Renal pelvis (tissue), 12 donors: ENCODE results near the gene YARS2. TPM values are rescaled to one million over a fixed set of nuclear protein-coding genes. Genes with fewer than 3 reads are reported as not detected.

Experiments
- DNase-seq: peaks from one replicate; pipeline ENCODE4 v3.0.0-alpha.2; 2013
- long read RNA-seq, 16 experiments: transcript quantifications; one replicate each; lab custom pipeline, GENCODE V29; 2026
- polyA plus RNA-seq, 3 donors: library from polyadenylated mRNA; unstranded; fragments of 120-200 nt; gene quantifications; one replicate each; pipeline ENCODE4 v1.2.1, GENCODE V29; 2013; ENCODE audit not compliant: insufficient read length in 3 of 3

The YARS2 gene
- polyA plus RNA-seq: 10 to 100 TPM; 31.3 to 35.0 (median 33.9) TPM
- long read RNA-seq, donor 1, transcript YARS2-201 (5 exons, 2,122 nt): major isoform, 19 of 19 reads
- long read RNA-seq, donor 1, partial matches to known transcripts: 0 of 19 reads
- long read RNA-seq, donor 1, other reads (novel, unspliced or antisense): 0 of 19 reads
- long read RNA-seq, donor 2, transcript YARS2-201 (5 exons, 2,122 nt): major isoform, 22 of 42 reads
- long read RNA-seq, donor 2, partial matches to known transcripts: 20 of 42 reads
- long read RNA-seq, donor 2, other reads (novel, unspliced or antisense): 0 of 42 reads
- long read RNA-seq, donor 3, transcript YARS2-201 (5 exons, 2,122 nt): major isoform, 16 of 28 reads
- long read RNA-seq, donor 3, partial matches to known transcripts: 12 of 28 reads
- long read RNA-seq, donor 3, other reads (novel, unspliced or antisense): 0 of 28 reads
- long read RNA-seq, donor 4, transcript YARS2-201 (5 exons, 2,122 nt): major isoform, 18 of 18 reads
- long read RNA-seq, donor 4, partial matches to known transcripts: 0 of 18 reads
- long read RNA-seq, donor 4, other reads (novel, unspliced or antisense): 0 of 18 reads
- long read RNA-seq, donor 5, transcript YARS2-201 (5 exons, 2,122 nt): major isoform, 10 of 10 reads
- long read RNA-seq, donor 5, partial matches to known transcripts: 0 of 10 reads
- long read RNA-seq, donor 5, other reads (novel, unspliced or antisense): 0 of 10 reads
- long read RNA-seq, donor 6, transcript YARS2-201 (5 exons, 2,122 nt): major isoform, 8 of 8 reads
- long read RNA-seq, donor 6, partial matches to known transcripts: 0 of 8 reads
- long read RNA-seq, donor 6, other reads (novel, unspliced or antisense): 0 of 8 reads
- long read RNA-seq, donor 7, transcript YARS2-201 (5 exons, 2,122 nt): major isoform, 14 of 20 reads
- long read RNA-seq, donor 7, partial matches to known transcripts: 6 of 20 reads
- long read RNA-seq, donor 7, other reads (novel, unspliced or antisense): 0 of 20 reads
- long read RNA-seq, donor 8, transcript YARS2-201 (5 exons, 2,122 nt): major isoform, 6 of 25 reads
- long read RNA-seq, donor 8, partial matches to known transcripts: 19 of 25 reads
- long read RNA-seq, donor 8, other reads (novel, unspliced or antisense): 0 of 25 reads
- long read RNA-seq, donor 9, transcript YARS2-201 (5 exons, 2,122 nt): major isoform, 22 of 82 reads
- long read RNA-seq, donor 9, partial matches to known transcripts: 60 of 82 reads
- long read RNA-seq, donor 9, other reads (novel, unspliced or antisense): 0 of 82 reads
- long read RNA-seq, donor 10, transcript YARS2-201 (5 exons, 2,122 nt): major isoform, 15 of 135 reads
- long read RNA-seq, donor 10, partial matches to known transcripts: 120 of 135 reads
- long read RNA-seq, donor 10, other reads (novel, unspliced or antisense): 0 of 135 reads
- long read RNA-seq, donor 11, transcript YARS2-201 (5 exons, 2,122 nt): major isoform, 12 of 12 reads
- long read RNA-seq, donor 11, partial matches to known transcripts: 0 of 12 reads
- long read RNA-seq, donor 11, other reads (novel, unspliced or antisense): 0 of 12 reads
- long read RNA-seq, donor 12, transcript YARS2-201 (5 exons, 2,122 nt): major isoform, 22 of 22 reads
- long read RNA-seq, donor 12, partial matches to known transcripts: 0 of 22 reads
- long read RNA-seq, donor 12, other reads (novel, unspliced or antisense): 0 of 22 reads
- long read RNA-seq, donor 13, transcript YARS2-201 (5 exons, 2,122 nt): major isoform, 8 of 35 reads
- long read RNA-seq, donor 13, partial matches to known transcripts: 27 of 35 reads
- long read RNA-seq, donor 13, other reads (novel, unspliced or antisense): 0 of 35 reads
- long read RNA-seq, donor 14: 0 reads
- long read RNA-seq, donor 15, transcript YARS2-201 (5 exons, 2,122 nt): major isoform, 18 of 134 reads
- long read RNA-seq, donor 15, partial matches to known transcripts: 116 of 134 reads
- long read RNA-seq, donor 15, other reads (novel, unspliced or antisense): 0 of 134 reads
- long read RNA-seq, donor 16, transcript YARS2-201 (5 exons, 2,122 nt): major isoform, 14 of 14 reads
- long read RNA-seq, donor 16, partial matches to known transcripts: 0 of 14 reads
- long read RNA-seq, donor 16, other reads (novel, unspliced or antisense): 0 of 14 reads

DNA sequence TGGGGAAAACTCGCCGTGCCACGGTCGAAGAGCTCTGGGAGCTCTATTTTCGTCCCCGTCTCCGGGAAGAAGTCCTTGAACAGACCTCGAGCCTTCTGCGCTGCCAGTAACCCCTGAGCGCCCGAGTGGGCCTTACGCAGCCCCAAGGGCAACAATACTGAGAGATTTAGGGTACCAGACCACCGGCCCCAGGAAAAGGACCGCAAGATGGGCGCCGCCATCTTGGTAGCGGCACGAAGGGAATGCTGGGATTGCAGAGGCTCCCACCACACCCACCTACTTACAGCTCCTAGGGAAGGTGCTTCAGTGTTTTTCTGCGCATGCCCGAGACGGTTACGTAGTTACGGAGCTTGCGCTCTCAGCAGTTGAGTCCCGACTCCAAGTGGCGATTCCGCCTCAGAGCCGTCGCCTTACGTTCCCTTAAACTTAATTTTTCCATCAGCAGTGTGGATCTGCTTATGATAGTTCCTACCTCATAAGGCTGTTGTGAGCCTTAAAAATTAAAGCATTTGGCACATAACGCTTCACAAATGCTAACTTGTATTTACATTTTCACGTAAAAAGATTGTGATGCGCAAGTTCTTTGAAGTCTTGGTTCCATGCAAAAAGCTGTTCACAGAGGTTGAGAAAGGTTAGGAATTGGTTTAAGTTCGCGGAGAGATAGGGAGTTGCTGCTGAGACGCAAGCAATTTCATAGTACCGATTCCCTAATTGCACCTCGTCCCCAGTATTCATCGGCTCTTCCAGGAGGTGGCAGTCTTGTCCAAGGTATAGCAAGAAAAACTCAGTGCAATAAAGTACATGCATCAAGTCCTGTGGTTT, at the start of gene YARS2:
YARS2 (minus strand) TSS at position 244 of the 822 bp plus-strand sequence; CDS start at position 221, 23 bp downstream.
- DNase-seq: peak; percentile 98

DNA sequence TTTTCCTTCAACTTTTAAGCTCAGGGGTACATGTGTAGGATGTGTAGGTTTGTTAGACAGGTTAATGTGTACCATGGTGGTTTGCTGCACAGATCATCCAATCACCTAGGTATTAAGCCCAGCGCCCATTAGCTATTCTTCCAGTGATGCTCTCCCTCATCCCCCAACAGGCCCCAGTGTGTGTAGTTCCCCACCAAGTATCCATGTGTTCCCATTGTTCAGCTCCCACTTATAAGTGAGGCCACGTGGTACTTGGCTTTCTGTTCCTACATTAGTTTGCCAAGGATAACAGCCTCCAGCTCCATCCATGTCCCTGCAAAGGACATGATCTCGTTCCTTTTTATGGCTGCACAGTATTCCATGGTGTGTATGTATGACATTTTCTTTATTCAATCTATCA, 48.6 kb upstream of the YARS2 start:
- no peak for DNase-seq

DNA sequence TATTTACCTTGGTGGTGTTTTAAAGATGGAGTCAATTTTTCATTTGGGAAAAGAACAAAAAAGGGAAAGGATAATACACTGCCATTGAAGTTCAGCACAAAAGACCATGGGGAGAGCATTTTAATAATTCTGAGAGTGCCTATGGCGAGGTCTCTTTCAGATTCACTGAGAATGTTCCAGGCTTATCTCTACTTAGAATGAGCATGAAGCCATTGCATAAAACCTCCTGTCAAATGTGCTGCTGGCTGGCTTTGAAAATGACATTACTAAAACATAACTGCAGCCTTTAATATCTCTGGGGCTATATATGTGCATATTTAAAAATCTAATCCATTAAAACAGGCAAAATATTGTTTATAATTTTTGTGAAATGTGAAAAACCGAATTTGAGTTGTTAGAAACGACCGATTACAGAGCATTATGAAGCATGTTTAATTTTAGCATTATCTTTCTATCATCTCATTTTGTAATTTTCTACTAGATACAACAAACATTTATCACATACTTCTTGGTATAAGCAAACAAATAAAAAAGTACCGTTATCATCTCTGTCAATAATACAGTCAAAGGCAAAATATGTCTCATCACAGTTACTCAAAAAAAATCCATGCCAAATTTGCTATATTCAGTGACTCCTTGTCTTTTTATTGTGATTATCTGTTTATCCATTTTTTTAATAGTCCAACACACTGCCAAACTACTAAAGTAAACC, 45.7 kb upstream of the YARS2 start:
- no peak for DNase-seq

DNA sequence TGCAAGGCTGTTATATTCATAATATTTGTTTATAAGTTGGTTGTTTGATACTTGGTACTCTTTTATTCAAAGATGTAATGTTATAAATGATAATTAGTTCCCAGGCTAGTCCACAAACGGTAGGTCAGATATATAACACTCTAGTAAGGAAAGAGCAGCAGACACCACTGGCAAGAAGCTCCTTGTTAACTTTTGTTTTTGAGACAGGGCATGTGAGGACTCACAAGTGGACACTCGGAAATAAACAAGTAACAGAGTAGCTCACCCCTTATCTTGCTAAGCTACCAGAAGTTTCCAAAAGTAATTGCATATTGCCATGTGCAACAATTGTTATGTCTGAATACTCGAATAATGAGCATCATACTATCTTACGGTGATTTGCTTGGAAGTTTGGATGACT, 38.6 kb upstream of the YARS2 start:
- DNase-seq: no peak

- DNase-seq: no peak
Observed at GRCh38 chr12:32789916-32790315, 34.2 kb upstream of the YARS2 start.

- no peak for DNase-seq
Observed at GRCh38 chr12:32789446-32789845, 33.7 kb upstream of the YARS2 start.

DNA sequence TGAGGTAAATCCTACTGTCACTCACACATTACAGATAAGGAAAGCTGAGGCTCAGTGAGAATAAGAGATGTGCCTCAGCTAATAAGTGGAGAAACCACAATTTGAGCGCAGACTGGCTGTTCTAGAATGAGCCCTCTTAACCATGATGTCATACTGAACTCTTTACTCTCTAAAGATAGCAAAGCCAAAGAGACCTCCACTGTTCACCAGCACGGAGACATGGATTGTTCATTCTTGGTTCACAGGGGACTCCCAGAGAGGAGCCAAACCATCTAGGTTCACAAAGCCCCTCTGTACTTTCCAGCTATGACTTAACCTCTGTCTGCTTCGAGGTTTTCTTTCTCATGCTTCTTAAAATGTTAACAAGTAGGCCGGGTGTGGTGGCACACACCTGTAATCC, 32.7 kb upstream of the YARS2 start:
- DNase-seq: no peak

- DNase-seq: no peak
Observed at GRCh38 chr12:32785557-32785956, 29.9 kb upstream of the YARS2 start.

- DNase-seq: no peak
Observed at GRCh38 chr12:32783029-32783428, 27.3 kb upstream of the YARS2 start.

DNA sequence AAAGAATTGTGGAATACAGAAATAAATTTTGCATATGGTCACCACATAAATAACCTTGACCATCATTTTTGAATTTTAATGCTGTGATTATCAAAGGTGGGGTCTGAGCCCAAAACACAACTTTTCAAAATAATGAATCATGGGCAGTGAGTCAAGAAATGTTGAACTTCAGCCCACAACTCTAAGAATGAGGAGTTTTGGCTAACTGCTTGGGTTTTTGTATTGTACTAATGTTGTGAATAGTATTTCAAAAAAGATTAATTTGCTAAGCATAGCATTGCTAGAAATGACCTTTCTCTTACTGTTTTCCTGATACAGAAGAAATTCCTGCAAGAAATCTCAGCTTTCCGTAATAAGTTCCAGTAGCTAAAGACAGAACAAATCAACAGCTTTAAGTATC, 24.4 kb upstream of the YARS2 start:
- DNase-seq: peak; percentile 55

- no peak for DNase-seq
Observed at GRCh38 chr12:32777691-32778175, 22.0 kb upstream of the YARS2 start.

DNA sequence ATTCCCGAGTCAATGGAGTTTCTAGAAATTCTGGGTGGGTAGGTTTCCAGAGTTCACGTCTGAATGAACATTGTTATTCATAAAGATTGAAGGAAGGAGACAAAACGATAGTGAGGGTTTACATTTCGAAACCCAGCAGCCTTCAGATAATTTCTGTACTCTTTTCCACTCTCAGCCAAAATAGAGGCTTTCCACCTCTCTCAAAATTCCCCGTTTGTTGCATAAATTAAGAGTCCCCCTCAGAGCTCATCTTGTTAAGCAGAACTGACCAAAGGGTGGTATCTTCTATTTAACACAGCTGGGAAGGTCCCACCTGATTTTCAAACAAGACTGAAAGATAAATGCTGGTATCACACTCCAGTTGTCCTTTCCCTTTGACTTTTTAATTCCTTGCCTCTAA, 21.5 kb upstream of the YARS2 start:
- DNase-seq: no peak

- DNase-seq: no peak
Observed at GRCh38 chr12:32776258-32776657, 20.6 kb upstream of the YARS2 start.

- DNase-seq: no peak
Observed at GRCh38 chr12:32773691-32774090, 18.0 kb upstream of the YARS2 start.

DNA sequence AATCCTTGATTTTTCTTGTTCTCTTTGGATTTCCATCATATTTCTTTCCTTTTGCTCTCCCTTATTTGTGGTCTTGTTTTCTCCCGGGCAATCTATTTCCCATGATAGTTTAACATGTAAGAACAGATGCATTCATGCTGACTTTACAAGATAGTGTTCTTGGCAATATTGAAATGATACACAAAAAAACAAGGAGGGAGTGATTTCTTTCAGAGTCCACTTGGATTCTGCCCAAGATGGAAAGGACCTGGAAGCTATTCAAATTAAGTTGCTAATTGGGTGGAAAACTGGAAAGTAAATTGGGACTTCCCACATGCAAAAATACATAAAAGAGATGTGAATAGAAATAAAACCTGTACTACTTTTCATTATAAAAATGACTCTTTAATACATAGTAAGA, 14.4 kb upstream of the YARS2 start:
- DNase-seq: no peak

GRCh38 chr12:32768518-32768917, 12.8 kb upstream of the YARS2 start:
- DNase-seq: no peak

DNA sequence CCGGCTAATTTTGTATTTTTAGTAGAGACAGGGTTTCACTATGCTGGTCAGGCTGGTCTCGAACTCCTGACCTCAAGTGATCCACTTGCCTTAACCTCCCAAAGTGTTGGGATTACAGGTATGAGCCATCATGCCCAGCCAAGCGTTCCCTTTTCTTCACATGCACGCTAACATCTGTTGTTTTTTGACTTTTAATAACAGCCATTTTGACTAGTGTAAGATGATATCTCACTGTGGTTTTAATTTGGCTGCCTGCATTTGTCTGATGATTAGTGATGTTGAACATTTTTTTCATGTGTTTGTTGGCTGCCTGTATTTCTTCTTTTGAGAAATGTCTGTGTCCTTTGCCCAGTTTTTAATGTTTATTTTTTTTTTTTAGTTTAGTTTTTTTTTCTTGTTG, 10.2 kb upstream of the YARS2 start:
- no peak for DNase-seq

GRCh38 chr12:32761716-32762115, 6.0 kb upstream of the YARS2 start:
- DNase-seq: no peak
